Glutamatergic neuron (in vitro differentiated cells): ENCODE measurements around the gene EPB41L4A. TPM values are rescaled to one million over a fixed set of nuclear protein-coding genes. Genes with fewer than 3 reads are reported as not detected.

Experiments
- DNase-seq: peaks from one replicate; pipeline ENCODE4 v3.0.0; 2022
- H3K27ac Mint-ChIP-seq: one replicate; pipeline ENCODE4 v1.8.0; 2020; ENCODE audit warnings: mild to moderate bottlenecking, mixed read lengths, inconsistent platforms; ENCODE audit not compliant: unreplicated experiment
- H3K27me3 Mint-ChIP-seq: one replicate; pipeline ENCODE4 v1.8.0; 2020; ENCODE audit warnings: mild to moderate bottlenecking, moderate library complexity, mixed read lengths, inconsistent platforms; ENCODE audit not compliant: unreplicated experiment
- H3K36me3 Mint-ChIP-seq: one replicate; pipeline ENCODE4 v1.8.0; 2020; ENCODE audit warnings: mild to moderate bottlenecking, mixed read lengths, inconsistent platforms; ENCODE audit not compliant: unreplicated experiment
- H3K4me1 Mint-ChIP-seq: one replicate; pipeline ENCODE4 v1.8.0; 2020; ENCODE audit warnings: mild to moderate bottlenecking, low read depth, mixed read lengths, inconsistent platforms; ENCODE audit not compliant: unreplicated experiment
- H3K4me3 Mint-ChIP-seq: one replicate; pipeline ENCODE4 v1.8.0; 2020; ENCODE audit warnings: mild to moderate bottlenecking, mixed read lengths, inconsistent platforms; ENCODE audit not compliant: unreplicated experiment
- H3K9me3 Mint-ChIP-seq: one replicate; pipeline ENCODE4 v1.8.0; 2020; ENCODE audit warnings: mild to moderate bottlenecking, moderate library complexity, mixed read lengths, inconsistent platforms; ENCODE audit not compliant: unreplicated experiment
- CTCF ChIP-seq: fragments of 200-600 bp; sonication (generic); IDR thresholded peaks from one replicate; pipeline ENCODE4 v1.5.0; 2021; ENCODE audit not compliant: partially characterized antibody, unreplicated experiment
- total RNA-seq: library from RNA; stranded (reverse); fragmentation: NEBNext Ultra II Directional; extraction: Animal tissue kit (Norgen Biotek cat#: 25700); gene quantifications from one replicate; pipeline ENCODE4 v1.2.1, GENCODE V29; 2021; ENCODE audit not compliant: unreplicated experiment

Gene EPB41L4A
- total RNA-seq, 1 donor from 2014 or later, result 125 TPM

GRCh38 chr5:112237456-112237855 lies 181.6 kb downstream of the EPB41L4A start:
- Mint-ChIP-seq H3K4me1 (peaks cover 7% of the 10 kb centered on the region), H3K9me3 (no peaks in the 10 kb centered on the region), H3K27me3 (no peaks in the 10 kb centered on the region), H3K4me3 (no peak overlapping the region), H3K27ac (no peak overlapping the region), H3K36me3 (no peaks in the 10 kb centered on the region)
- no peak for DNase-seq
- no peak for TF ChIP-seq CTCF

- Mint-ChIP-seq H3K9me3 (no peaks in the 10 kb centered on the region), H3K36me3 (no peaks in the 10 kb centered on the region), H3K4me1 (peaks cover 4% of the 10 kb centered on the region), H3K27me3 (no peaks in the 10 kb centered on the region), H3K4me3 (no peak overlapping the region), H3K27ac (no peak overlapping the region)
- no peak for DNase-seq
- TF ChIP-seq CTCF, result no peak
Observed at GRCh38 chr5:112234000-112234399, 185.1 kb downstream of the EPB41L4A start.

GRCh38 chr5:112232667-112233066 lies 186.4 kb downstream of the EPB41L4A start:
- no peaks in the 10 kb centered on the region for H3K9me3 Mint-ChIP-seq
- TF ChIP-seq CTCF, result no peak
- no peaks in the 10 kb centered on the region for H3K36me3 Mint-ChIP-seq
- no peak overlapping the region for H3K4me3 Mint-ChIP-seq
- H3K27me3 Mint-ChIP-seq, result no peaks in the 10 kb centered on the region
- no peak overlapping the region for H3K27ac Mint-ChIP-seq
- H3K4me1 Mint-ChIP-seq, result peaks cover 7% of the 10 kb centered on the region
- DNase-seq, result no peak

GRCh38 chr5:112230606-112231005 lies 188.5 kb downstream of the EPB41L4A start:
- H3K4me3 Mint-ChIP-seq, result no peak overlapping the region
- H3K9me3 Mint-ChIP-seq, result no peaks in the 10 kb centered on the region
- H3K4me1 Mint-ChIP-seq, result peaks cover 7% of the 10 kb centered on the region
- DNase-seq, result no peak
- TF ChIP-seq CTCF, result no peak
- no peak overlapping the region for H3K27ac Mint-ChIP-seq
- H3K27me3 Mint-ChIP-seq, result no peaks in the 10 kb centered on the region
- no peaks in the 10 kb centered on the region for H3K36me3 Mint-ChIP-seq

GRCh38 chr5:112228667-112229066 lies 190.4 kb downstream of the EPB41L4A start:
- Mint-ChIP-seq H3K27me3 (no peaks in the 10 kb centered on the region), H3K4me3 (no peak overlapping the region), H3K4me1 (peaks cover 4% of the 10 kb centered on the region), H3K9me3 (no peaks in the 10 kb centered on the region), H3K27ac (no peak overlapping the region), H3K36me3 (no peaks in the 10 kb centered on the region)
- TF ChIP-seq CTCF, result no peak
- DNase-seq, result no peak
